Heart left ventricle (tissue), 13 donors: ENCODE data around the gene WDSUB1.

ENCODE experiments used
- POLR2A ChIP-seq, 2 donors: fragments of 450-650 bp; IDR thresholded peaks; one replicate each; pipeline ENCODE4 v1.6.1; 2017; ENCODE audit warnings: antibody characterized with exemption in 2 of 2, mild to moderate bottlenecking in 2 of 2, moderate library complexity in 2 of 2
- TF ChIP-seq, protein P1 (sequence below), 12 donors: fragments of 200-600 bp; sonication (generic) in 4 of 12; IDR thresholded peaks; one replicate each; pipeline versions ENCODE4 v1.5.0 to v1.8.0; 2018 to 2022; ENCODE audit warnings: antibody characterized with exemption in 12 of 12, mild to moderate bottlenecking in 5 of 12
- donor health status: ischemic (EF 13 %, LVEDD 7.1; RV severe dilation, severe dysfunction).
- donor health status: DM: no; HTN: yes; CAD: no.
- donor health status: DM: no; HTN: no; CAD: no.
- donor health status: ischemic (EF 25% LVEDD 6.9; RV normal size, moderate dysfunction).
- donor health status: ischemic (EF 25% LVEDD 5.7; RV mildly dilated, moderate dysfunction).
- donor health status: ischemic (EF 35%, LVEDD 5.7; RV mildly dilated, moderate dysfunction).
- donor health status: nonischemic (EF 11% LVEDD 7.7; RV severe dilation, severe dysfunction).
- donor health status: DM: yes; HTN: yes; CAD: no.
- donor health status: PGD.
- donor health status: ischemic (EF 29% LVEDD 5.4; RV normal size, mild dysfunction).
- donor health status: nonischemic (EF 23%, LVEDD 6.1; RV moderate dilation, normal function).

DNA sequence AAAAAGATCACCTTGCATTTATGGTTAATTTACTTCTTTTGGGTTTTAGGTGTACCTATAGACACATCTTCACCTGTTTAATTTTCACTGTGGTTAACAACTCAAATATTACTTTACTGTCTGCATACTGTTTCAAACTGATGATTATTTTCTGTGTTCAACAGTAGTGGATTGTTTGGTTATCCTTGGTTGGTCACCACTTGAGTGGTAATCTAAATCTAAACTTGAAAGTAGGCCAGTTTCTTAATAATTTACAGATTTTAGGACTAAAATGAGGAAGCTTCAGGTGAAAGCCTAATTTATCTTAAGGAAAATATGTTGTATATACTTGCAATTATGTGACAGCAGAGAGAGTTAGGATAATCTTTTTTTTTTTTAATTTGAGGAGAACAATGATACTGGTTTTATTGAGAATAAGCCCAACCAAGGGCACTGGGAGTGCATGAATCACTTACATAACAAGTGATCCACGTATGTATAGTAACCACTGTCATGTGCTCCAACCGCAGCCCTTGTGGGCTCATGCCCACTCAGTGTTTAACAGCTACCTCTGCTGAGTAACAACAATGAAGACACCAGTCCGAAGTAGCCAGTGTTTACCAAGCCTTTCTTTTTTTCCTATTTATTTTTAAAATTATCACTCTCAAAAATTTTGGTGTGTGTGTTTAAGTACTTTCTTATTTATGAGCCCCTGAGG, 31.0 kb upstream of the WDSUB1 start:
- TF ChIP-seq, protein P1, sequence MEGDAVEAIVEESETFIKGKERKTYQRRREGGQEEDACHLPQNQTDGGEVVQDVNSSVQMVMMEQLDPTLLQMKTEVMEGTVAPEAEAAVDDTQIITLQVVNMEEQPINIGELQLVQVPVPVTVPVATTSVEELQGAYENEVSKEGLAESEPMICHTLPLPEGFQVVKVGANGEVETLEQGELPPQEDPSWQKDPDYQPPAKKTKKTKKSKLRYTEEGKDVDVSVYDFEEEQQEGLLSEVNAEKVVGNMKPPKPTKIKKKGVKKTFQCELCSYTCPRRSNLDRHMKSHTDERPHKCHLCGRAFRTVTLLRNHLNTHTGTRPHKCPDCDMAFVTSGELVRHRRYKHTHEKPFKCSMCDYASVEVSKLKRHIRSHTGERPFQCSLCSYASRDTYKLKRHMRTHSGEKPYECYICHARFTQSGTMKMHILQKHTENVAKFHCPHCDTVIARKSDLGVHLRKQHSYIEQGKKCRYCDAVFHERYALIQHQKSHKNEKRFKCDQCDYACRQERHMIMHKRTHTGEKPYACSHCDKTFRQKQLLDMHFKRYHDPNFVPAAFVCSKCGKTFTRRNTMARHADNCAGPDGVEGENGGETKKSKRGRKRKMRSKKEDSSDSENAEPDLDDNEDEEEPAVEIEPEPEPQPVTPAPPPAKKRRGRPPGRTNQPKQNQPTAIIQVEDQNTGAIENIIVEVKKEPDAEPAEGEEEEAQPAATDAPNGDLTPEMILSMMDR (IDR thresholded peaks at IDR 0.05), result no peak
- TF ChIP-seq POLR2A (IDR thresholded peaks at IDR 0.05), result no peak
